ELR (cell line): ENCODE results near the gene LNX2.

Experiments used
- DNase-seq: peaks from one replicate; pipeline ENCODE4 v3.0.0-alpha.2; 2015; ENCODE audit warnings: low read depth

Gene LNX2

DNA sequence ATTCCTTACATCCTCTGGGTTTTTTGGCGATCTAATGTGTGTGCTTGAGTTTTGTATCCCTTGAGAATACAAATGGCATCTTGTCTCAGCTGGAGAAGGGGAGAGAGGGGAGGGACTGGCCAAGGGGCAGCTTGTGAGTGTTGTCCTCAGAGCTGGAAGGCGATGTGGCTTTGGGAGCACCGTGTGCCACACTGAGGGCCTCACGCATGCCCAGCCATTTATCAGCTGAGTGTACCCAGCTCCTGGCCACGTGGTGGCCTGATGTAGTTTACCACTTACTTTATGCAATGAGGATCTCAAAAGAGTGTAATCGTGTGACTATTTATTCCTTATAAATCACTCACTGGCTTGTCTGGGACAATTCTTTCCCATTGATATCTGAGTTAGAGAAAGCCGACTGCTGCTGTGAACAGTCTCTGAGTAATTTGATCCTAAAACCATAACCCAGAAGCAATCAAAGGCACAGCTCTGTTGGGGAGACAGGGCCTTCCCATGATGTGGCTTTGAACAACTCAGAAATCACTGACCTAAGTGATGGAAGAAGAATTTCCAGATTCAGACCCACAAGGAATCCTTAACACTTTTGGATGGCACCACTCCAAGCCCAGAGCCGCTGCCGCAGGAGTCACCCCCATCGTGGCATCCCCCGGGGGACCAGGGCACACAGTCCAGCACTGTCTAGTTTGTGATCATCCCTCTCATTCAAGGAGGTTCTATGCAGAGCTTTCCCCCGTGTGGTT lies 116.0 kb downstream of the LNX2 start:
- DNase-seq = no peak

- DNase-seq = no peak
Observed at GRCh38 chr13:27500806-27501534, 119.4 kb downstream of the LNX2 start.

- no peak for DNase-seq
Observed at GRCh38 chr13:27497563-27498230, 122.6 kb downstream of the LNX2 start.

GRCh38 chr13:27496536-27497273 lies 123.6 kb downstream of the LNX2 start:
- no peak for DNase-seq

- DNase-seq = no peak
Observed at GRCh38 chr13:27496006-27496405, 124.3 kb downstream of the LNX2 start.
